IPS-11a (cell line): Measurements from ENCODE around the gene SCN5A.

Source experiments
- H3K4me3 ChIP-seq: one replicate; pipeline ENCODE4 v1.5.1; 2013; ENCODE audit warnings: low read depth, low read length, control low read depth

Gene SCN5A

GRCh38 chr3:38603731-38604131 is 45.8 kb downstream of the SCN5A start:
- H3K4me3 ChIP-seq, result no peak overlapping the region

GRCh38 chr3:38602576-38603250 is 46.8 kb downstream of the SCN5A start:
- H3K4me3 ChIP-seq, result no peak overlapping the region

GRCh38 chr3:38601956-38602550 is 47.4 kb downstream of the SCN5A start:
- no peak overlapping the region for H3K4me3 ChIP-seq

GRCh38 chr3:38600551-38600950 is 48.9 kb downstream of the SCN5A start:
- no peak overlapping the region for H3K4me3 ChIP-seq

- no peak overlapping the region for H3K4me3 ChIP-seq
These were observed 49.6 kb downstream of the SCN5A start for GRCh38 chr3:38599886-38600285.

GRCh38 chr3:38598791-38599190 is 50.7 kb downstream of the SCN5A start:
- no peak overlapping the region for H3K4me3 ChIP-seq

- H3K4me3 ChIP-seq, result no peak overlapping the region
These were observed 51.9 kb downstream of the SCN5A start for GRCh38 chr3:38597502-38598060.

- H3K4me3 ChIP-seq, result no peak overlapping the region
These were observed 54.1 kb downstream of the SCN5A start for GRCh38 chr3:38595393-38595792.

GRCh38 chr3:38590521-38590920 is 59.0 kb downstream of the SCN5A start:
- H3K4me3 ChIP-seq, result no peak overlapping the region

- H3K4me3 ChIP-seq, result no peak overlapping the region
These were observed 60.2 kb downstream of the SCN5A start for GRCh38 chr3:38588995-38589937.

GRCh38 chr3:38588371-38588971 is 61.0 kb downstream of the SCN5A start:
- no peak overlapping the region for H3K4me3 ChIP-seq

- H3K4me3 ChIP-seq, result no peak overlapping the region
These were observed 61.8 kb downstream of the SCN5A start for GRCh38 chr3:38587548-38588131.

GRCh38 chr3:38586546-38587520 is 62.7 kb downstream of the SCN5A start:
- H3K4me3 ChIP-seq, result no peak overlapping the region

- no peak overlapping the region for H3K4me3 ChIP-seq
These were observed 63.6 kb downstream of the SCN5A start for GRCh38 chr3:38585791-38586420.

- H3K4me3 ChIP-seq, result no peak overlapping the region
These were observed 65.8 kb downstream of the SCN5A start for GRCh38 chr3:38583688-38584087.

GRCh38 chr3:38582941-38583645 is 66.4 kb downstream of the SCN5A start:
- H3K4me3 ChIP-seq, result no peak overlapping the region

GRCh38 chr3:38582316-38582715 is 67.2 kb downstream of the SCN5A start:
- no peak overlapping the region for H3K4me3 ChIP-seq

- H3K4me3 ChIP-seq, result no peak overlapping the region
These were observed 67.7 kb downstream of the SCN5A start for GRCh38 chr3:38581774-38582173.
